ENCODE measurements around the gene SMKR1.
A peak's percentile ranks its signal among the peaks of the same experiment; 100 is the strongest.
"Not testable (repeated sequence)": the region's sequence is repeated elsewhere in the genome, so short reads cannot be mapped to it uniquely, and the experiment has no call there.

The SMKR1 gene

GRCh38 chr7:129531721-129532120 lies 29.4 kb downstream of the SMKR1 start:
- H3K27ac Mint-ChIP-seq, result peak overlapping the region; percentile 84
- no peak for DNase-seq (ENCODE audit: low spot score in 2 of 2)

GRCh38 chr7:129532375-129532774 lies 30.0 kb downstream of the SMKR1 start:
- Mint-ChIP-seq H3K4me1 (peaks cover 33% of the 10 kb centered on the region), H3K4me3 (no peak overlapping the region), H3K36me3 (peaks cover 7% of the 10 kb centered on the region), H3K27ac (no peak overlapping the region), H3K9me3 (no peaks in the 10 kb centered on the region)
- ATAC-seq (no peak), DNase-seq (ENCODE audit: low spot score in 2 of 2) (no peak)

More at GRCh38 chr7:129531721-129532120, 29.4 kb downstream of the SMKR1 start:
- no peak for ATAC-seq
- Mint-ChIP-seq H3K4me1 (peaks cover 33% of the 10 kb centered on the region), H3K36me3 (peaks cover 7% of the 10 kb centered on the region), H3K9me3 (no peaks in the 10 kb centered on the region), H3K4me3 (no peak overlapping the region)

GRCh38 chr7:129534558-129535274 lies 32.4 kb downstream of the SMKR1 start:
- DNase-seq (ENCODE audit: low spot score in 2 of 2); H3K27ac Mint-ChIP-seq; H3K36me3 Mint-ChIP-seq; ATAC-seq; H3K4me3 Mint-ChIP-seq; H3K9me3 Mint-ChIP-seq: not testable (repeated sequence)
- H3K4me1 Mint-ChIP-seq, result peaks cover 36% of the 10 kb centered on the region

- DNase-seq (ENCODE audit: low spot score in 2 of 2), result no peak
- peaks cover 38% of the 10 kb centered on the region for H3K4me1 Mint-ChIP-seq
- peaks cover 5% of the 10 kb centered on the region for H3K36me3 Mint-ChIP-seq
- H3K27ac Mint-ChIP-seq, result peak overlapping the region; percentile 89
- peak overlapping the region; percentile 60 for H3K4me3 Mint-ChIP-seq
- peak; percentile 80 for ATAC-seq
- no peaks in the 10 kb centered on the region for H3K9me3 Mint-ChIP-seq
Measured at GRCh38 chr7:129535896-129536295, 33.6 kb downstream of the SMKR1 start.

GRCh38 chr7:129536323-129536722 lies 34.0 kb downstream of the SMKR1 start:
- peak; percentile 46 for ATAC-seq
- no peak for DNase-seq (ENCODE audit: low spot score in 2 of 2)
- Mint-ChIP-seq H3K4me3 (peak overlapping the region; percentile 60), H3K36me3 (peaks cover under 1% of the 10 kb centered on the region), H3K9me3 (no peaks in the 10 kb centered on the region), H3K4me1 (peaks cover 34% of the 10 kb centered on the region), H3K27ac (peak overlapping the region; percentile 89)

- DNase-seq (ENCODE audit: low spot score in 2 of 2) (no peak), ATAC-seq (no peak)
- Mint-ChIP-seq H3K36me3 (no peaks in the 10 kb centered on the region), H3K9me3 (no peaks in the 10 kb centered on the region), H3K27ac (no peak overlapping the region), H3K4me3 (no peak overlapping the region), H3K4me1 (peaks cover 26% of the 10 kb centered on the region)
Measured at GRCh38 chr7:129538790-129539189, 36.5 kb downstream of the SMKR1 start.

GRCh38 chr7:129540340-129540739 lies 38.0 kb downstream of the SMKR1 start:
- H3K4me3 Mint-ChIP-seq, result no peak overlapping the region
- H3K4me1 Mint-ChIP-seq, result peaks cover 25% of the 10 kb centered on the region
- ATAC-seq (no peak), DNase-seq (ENCODE audit: low spot score in 2 of 2) (no peak)
- H3K9me3 Mint-ChIP-seq, result no peaks in the 10 kb centered on the region
- H3K36me3 Mint-ChIP-seq, result no peaks in the 10 kb centered on the region
- no peak overlapping the region for H3K27ac Mint-ChIP-seq

GRCh38 chr7:129544700-129545099 lies 42.4 kb downstream of the SMKR1 start:
- H3K36me3 Mint-ChIP-seq, result no peaks in the 10 kb centered on the region
- DNase-seq (ENCODE audit: low spot score in 2 of 2), result no peak
- peaks cover 8% of the 10 kb centered on the region for H3K4me1 Mint-ChIP-seq
- no peak overlapping the region for H3K27ac Mint-ChIP-seq
- H3K9me3 Mint-ChIP-seq, result no peaks in the 10 kb centered on the region
- no peak overlapping the region for H3K4me3 Mint-ChIP-seq
- peak; percentile 53 for ATAC-seq

GRCh38 chr7:129550693-129551360 lies 48.5 kb downstream of the SMKR1 start:
- DNase-seq (ENCODE audit: low spot score in 2 of 2) (no peak), ATAC-seq (no peak)
- Mint-ChIP-seq H3K27ac (no peak overlapping the region), H3K4me1 (peaks cover 7% of the 10 kb centered on the region), H3K4me3 (no peak overlapping the region), H3K36me3 (no peaks in the 10 kb centered on the region), H3K9me3 (no peaks in the 10 kb centered on the region)

- H3K36me3 Mint-ChIP-seq, result no peaks in the 10 kb centered on the region
- DNase-seq (ENCODE audit: low spot score in 2 of 2), result peak; percentile 21 to 63
- peaks cover 7% of the 10 kb centered on the region for H3K4me1 Mint-ChIP-seq
- H3K4me3 Mint-ChIP-seq, result peak overlapping the region; percentile 52
- ATAC-seq, result peak; percentile 99
- H3K9me3 Mint-ChIP-seq, result no peaks in the 10 kb centered on the region
- H3K27ac Mint-ChIP-seq, result peak overlapping the region; percentile 44
Measured at GRCh38 chr7:129553899-129554461, 51.6 kb downstream of the SMKR1 start.

GRCh38 chr7:129556607-129557133 lies 54.3 kb downstream of the SMKR1 start:
- ATAC-seq, result no peak
- DNase-seq (ENCODE audit: low spot score in 2 of 2), result no peak
- H3K27ac Mint-ChIP-seq, result no peak overlapping the region

GRCh38 chr7:129557686-129558481 lies 55.6 kb downstream of the SMKR1 start:
- Mint-ChIP-seq H3K4me1 (peaks cover 7% of the 10 kb centered on the region), H3K36me3 (no peaks in the 10 kb centered on the region), H3K4me3 (no peak overlapping the region), H3K9me3 (no peaks in the 10 kb centered on the region), H3K27ac (no peak overlapping the region)
- ATAC-seq (no peak), DNase-seq (ENCODE audit: low spot score in 2 of 2) (no peak)

More at GRCh38 chr7:129556607-129557133, 54.3 kb downstream of the SMKR1 start:
- Mint-ChIP-seq H3K36me3 (no peaks in the 10 kb centered on the region), H3K4me3 (no peak overlapping the region), H3K4me1 (peaks cover 7% of the 10 kb centered on the region), H3K9me3 (no peaks in the 10 kb centered on the region)

- Mint-ChIP-seq H3K4me3 (no peak overlapping the region), H3K27ac (no peak overlapping the region), H3K36me3 (no peaks in the 10 kb centered on the region), H3K4me1 (no peaks in the 10 kb centered on the region), H3K9me3 (no peaks in the 10 kb centered on the region)
- no peak for DNase-seq (ENCODE audit: low spot score in 2 of 2)
- ATAC-seq, result no peak
Measured at GRCh38 chr7:129559564-129559963, 57.2 kb downstream of the SMKR1 start.

GRCh38 chr7:129560831-129561230 lies 58.5 kb downstream of the SMKR1 start:
- Mint-ChIP-seq H3K36me3 (no peaks in the 10 kb centered on the region), H3K27ac (no peak overlapping the region), H3K4me1 (no peaks in the 10 kb centered on the region), H3K9me3 (no peaks in the 10 kb centered on the region), H3K4me3 (no peak overlapping the region)
- DNase-seq (ENCODE audit: low spot score in 2 of 2) (no peak), ATAC-seq (no peak)

All from stimulated activated effector memory CD8-positive, alpha-beta T cell treated with anti-CD3 and anti-CD28 coated beads, Interleukin-12 subunit alpha, Interleukin-12 subunit beta, amount 100 ng/mL, for 72 hours (primary cell).